BLaER1 (cell line): ENCODE results near the gene GPS1.

ENCODE experiments used
- H3K27ac ChIP-seq: shearing (Covaris generic); formaldehyde crosslinking; 2 replicates; pipeline ENCODE4 v1.8.1; 2022
- H3K27me3 ChIP-seq: shearing (Covaris generic); formaldehyde crosslinking; 2 replicates; pipeline ENCODE4 v1.8.1; 2022
- H3K36me3 ChIP-seq: shearing (Covaris generic); formaldehyde crosslinking; 2 replicates; pipeline ENCODE4 v1.8.1; 2022
- H3K4me1 ChIP-seq: shearing (Covaris generic); formaldehyde crosslinking; 2 replicates; pipeline ENCODE4 v1.8.1; 2022
- H3K4me2 ChIP-seq: shearing (Covaris generic); formaldehyde crosslinking; 2 replicates; pipeline ENCODE4 v1.8.1; 2022
- H3K4me3 ChIP-seq: shearing (Covaris generic); formaldehyde crosslinking; 2 replicates; pipeline ENCODE4 v1.8.1; 2022
- H3K9ac ChIP-seq: shearing (Covaris generic); formaldehyde crosslinking; 2 replicates; pipeline ENCODE4 v1.8.1; 2022
- H3K9me3 ChIP-seq: shearing (Covaris generic); formaldehyde crosslinking; 2 replicates; pipeline ENCODE4 v1.8.1; 2022
- H4K20me1 ChIP-seq: shearing (Covaris generic); formaldehyde crosslinking; 2 replicates; pipeline ENCODE4 v1.8.1; 2022
- Cebpa-rat ChIP-seq: shearing (Covaris generic); IDR thresholded peaks from 2 replicates; pipeline ENCODE4 v1.8.1; 2022

The GPS1 gene

GRCh38 chr17:82039695-82040299 is 11.9 kb upstream of the GPS1 start:
- Histone ChIP-seq H3K9ac (no peak overlapping the region), H3K9me3 (no peaks in the 10 kb centered on the region), H3K4me3 (no peak overlapping the region), H4K20me1 (peaks cover 22% of the 10 kb centered on the region), H3K27me3 (no peaks in the 10 kb centered on the region), H3K36me3 (no peaks in the 10 kb centered on the region), H3K4me2 (no peak overlapping the region), H3K27ac (no peak overlapping the region), H3K4me1 (peaks cover 23% of the 10 kb centered on the region)
- TF ChIP-seq Cebpa-rat: no peak

DNA sequence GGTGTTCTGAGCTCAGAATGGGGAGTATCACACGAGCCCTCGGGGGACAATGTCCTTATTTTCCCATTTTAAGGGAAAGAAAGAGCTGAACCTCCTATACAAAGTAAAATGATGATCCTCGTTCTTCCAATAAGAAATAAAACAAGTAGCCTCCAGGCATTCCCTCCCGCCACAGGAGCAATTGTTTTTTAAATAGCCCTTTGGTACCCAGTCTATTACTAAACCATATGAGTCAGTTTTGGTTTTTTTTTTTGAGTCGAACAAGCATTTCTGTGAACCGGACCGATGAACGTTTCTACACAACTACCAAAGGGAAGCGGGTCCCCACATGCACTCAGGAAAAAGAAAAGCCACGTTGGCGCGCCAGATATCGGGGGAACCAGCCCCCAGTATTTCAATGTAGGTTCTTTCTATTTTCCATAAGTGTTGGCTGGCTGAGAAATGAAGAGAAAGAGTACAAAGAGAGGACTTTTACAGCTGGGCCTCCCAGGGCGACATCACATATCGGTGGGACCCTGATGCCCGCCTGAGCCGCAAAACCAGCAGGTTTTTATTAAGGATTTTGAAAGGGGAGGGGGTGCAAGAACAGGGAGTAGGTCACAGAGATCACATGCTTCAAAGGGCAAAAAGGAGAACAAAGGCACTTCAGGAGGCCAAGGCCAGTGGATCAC is 10.4 kb upstream of the GPS1 start:
- H4K20me1 ChIP-seq: peaks cover 8% of the 10 kb centered on the region
- peaks cover 12% of the 10 kb centered on the region for H3K4me1 ChIP-seq
- no peak overlapping the region for H3K4me2 ChIP-seq

GRCh38 chr17:82042649-82043048 is 9.0 kb upstream of the GPS1 start:
- H3K9ac ChIP-seq: no peak overlapping the region
- no peak for TF ChIP-seq Cebpa-rat

More for the DNA sequence above, 10.4 kb upstream of the GPS1 start:
- no peak for TF ChIP-seq Cebpa-rat
- Histone ChIP-seq H3K36me3 (no peaks in the 10 kb centered on the region), H3K27me3 (no peaks in the 10 kb centered on the region), H3K4me3 (no peak overlapping the region), H3K9me3 (no peaks in the 10 kb centered on the region), H3K27ac (no peak overlapping the region), H3K9ac (no peak overlapping the region)

GRCh38 chr17:82043507-82043906 is 8.2 kb upstream of the GPS1 start:
- Histone ChIP-seq H3K4me1 (no peaks in the 10 kb centered on the region), H3K9me3 (no peaks in the 10 kb centered on the region), H3K4me3 (no peak overlapping the region), H3K9ac (no peak overlapping the region), H3K27me3 (no peaks in the 10 kb centered on the region), H3K27ac (no peak overlapping the region), H4K20me1 (no peaks in the 10 kb centered on the region), H3K36me3 (peaks cover 20% of the 10 kb centered on the region), H3K4me2 (no peak overlapping the region)
- no peak for TF ChIP-seq Cebpa-rat

More at GRCh38 chr17:82042649-82043048, 9.0 kb upstream of the GPS1 start:
- H3K36me3 ChIP-seq: peaks cover 11% of the 10 kb centered on the region
- H4K20me1 ChIP-seq: no peaks in the 10 kb centered on the region
- no peaks in the 10 kb centered on the region for H3K9me3 ChIP-seq
- H3K4me1 ChIP-seq: peaks cover 6% of the 10 kb centered on the region
- no peaks in the 10 kb centered on the region for H3K27me3 ChIP-seq
- H3K4me2 ChIP-seq: no peak overlapping the region
- H3K4me3 ChIP-seq: no peak overlapping the region
- H3K27ac ChIP-seq: no peak overlapping the region

DNA sequence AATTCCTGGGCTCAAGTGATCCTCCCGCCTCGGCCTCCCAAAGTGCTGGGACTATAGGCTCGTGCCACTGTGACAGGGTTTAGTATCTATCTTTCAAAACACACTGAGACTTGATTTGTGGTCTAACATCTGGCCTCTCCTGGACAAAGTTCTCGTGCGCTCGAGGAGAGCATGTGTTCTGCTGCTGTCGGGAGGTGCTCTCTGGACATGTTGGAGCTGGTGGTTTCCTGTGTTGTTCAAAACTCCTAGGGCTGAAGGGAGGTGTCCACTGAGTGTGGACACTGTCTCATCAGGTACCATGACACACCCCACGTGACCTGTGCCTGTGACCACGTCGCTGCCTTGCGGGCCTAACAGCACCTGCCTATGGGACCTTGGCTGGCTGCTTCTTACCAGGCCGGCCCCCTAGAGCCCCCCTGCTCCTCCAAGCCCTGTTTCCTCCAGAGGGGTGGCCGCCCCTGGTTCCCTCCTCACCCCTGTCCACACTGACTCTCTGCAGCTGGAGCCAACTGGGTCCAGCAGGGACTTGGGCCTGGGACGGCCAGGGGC is 5.7 kb upstream of the GPS1 start:
- Histone ChIP-seq H3K4me1 (peaks cover 13% of the 10 kb centered on the region), H3K27me3 (no peaks in the 10 kb centered on the region), H4K20me1 (no peaks in the 10 kb centered on the region), H3K36me3 (peaks cover 40% of the 10 kb centered on the region), H3K9me3 (no peaks in the 10 kb centered on the region), H3K27ac (no peak overlapping the region), H3K4me3 (no peak overlapping the region), H3K9ac (no peak overlapping the region), H3K4me2 (no peak overlapping the region)
- TF ChIP-seq Cebpa-rat: no peak

DNA sequence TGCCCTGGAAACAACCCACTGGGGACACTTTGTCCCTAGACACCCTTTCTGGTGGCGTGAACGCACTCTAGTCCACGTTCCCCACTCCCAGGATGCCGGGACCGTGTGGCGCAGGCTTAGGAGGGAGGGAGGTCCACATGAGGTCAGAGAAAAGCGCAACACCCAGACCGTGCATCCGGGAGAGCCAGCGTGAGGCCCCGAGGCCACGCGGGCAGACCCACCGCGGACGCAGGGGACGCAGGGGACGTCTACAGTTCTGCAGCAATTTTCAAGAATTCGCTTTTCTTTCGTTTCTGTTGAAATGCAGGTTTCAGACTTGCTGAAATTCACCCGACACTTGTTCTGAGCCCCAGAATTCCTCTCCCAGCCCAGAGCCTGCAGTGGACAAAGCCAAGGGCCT is 4.8 kb upstream of the GPS1 start:
- peaks cover 1% of the 10 kb centered on the region; the same call in 1 of the 2 replicates for H4K20me1 ChIP-seq
- peaks cover 14% of the 10 kb centered on the region for H3K4me1 ChIP-seq
- no peak overlapping the region for H3K4me2 ChIP-seq
- H3K4me3 ChIP-seq: no peak overlapping the region
- no peaks in the 10 kb centered on the region for H3K9me3 ChIP-seq
- H3K27ac ChIP-seq: no peak overlapping the region
- H3K27me3 ChIP-seq: no peaks in the 10 kb centered on the region
- H3K9ac ChIP-seq: no peak overlapping the region
- H3K36me3 ChIP-seq: peaks cover 40% of the 10 kb centered on the region
- TF ChIP-seq Cebpa-rat: no peak

GRCh38 chr17:82047379-82047778 is 4.3 kb upstream of the GPS1 start:
- H4K20me1 ChIP-seq: peaks cover 6% of the 10 kb centered on the region

DNA sequence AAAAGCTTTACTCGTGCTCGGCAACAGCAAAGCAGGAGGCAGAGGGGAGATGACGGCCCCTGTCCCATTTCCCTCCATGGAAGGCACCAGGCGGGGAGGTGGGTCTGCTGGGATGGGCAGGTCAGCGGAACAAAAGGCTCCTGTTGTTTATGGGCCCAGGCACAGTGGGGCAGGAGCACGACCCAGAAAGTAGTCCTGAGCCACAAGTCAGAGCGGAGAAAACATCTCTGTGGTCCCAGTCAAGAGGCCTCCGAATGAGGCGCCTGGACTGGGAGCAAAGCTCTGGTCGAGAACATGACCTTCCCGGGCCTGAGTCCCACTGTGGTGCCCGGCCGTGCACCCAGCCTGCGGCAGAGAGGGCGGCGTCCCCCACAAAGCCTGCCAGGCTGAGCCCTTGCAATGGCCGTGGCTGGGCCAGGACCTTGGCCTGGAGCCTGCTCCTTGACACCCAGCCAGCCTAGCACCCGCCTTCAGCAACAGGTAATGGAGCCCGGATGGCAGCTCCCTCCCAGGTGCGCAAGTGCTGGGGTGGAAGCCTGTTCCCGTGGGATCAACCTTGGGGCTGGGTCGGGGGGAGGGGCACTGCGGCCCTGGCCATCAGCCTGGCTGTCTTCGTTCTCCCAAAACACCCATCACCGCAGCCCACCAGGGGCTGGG is 3.7 kb upstream of the GPS1 start:
- peaks cover 21% of the 10 kb centered on the region for H3K4me1 ChIP-seq
- peaks cover 40% of the 10 kb centered on the region for H3K36me3 ChIP-seq
- H3K9ac ChIP-seq: no peak overlapping the region
- no peak for TF ChIP-seq Cebpa-rat
- no peaks in the 10 kb centered on the region for H3K9me3 ChIP-seq
- H3K4me3 ChIP-seq: no peak overlapping the region
- H3K27ac ChIP-seq: no peak overlapping the region
- H3K4me2 ChIP-seq: no peak overlapping the region
- no peaks in the 10 kb centered on the region for H3K27me3 ChIP-seq
- H4K20me1 ChIP-seq: peaks cover 13% of the 10 kb centered on the region

More at GRCh38 chr17:82047379-82047778, 4.3 kb upstream of the GPS1 start:
- Histone ChIP-seq H3K4me1 (peaks cover 14% of the 10 kb centered on the region), H3K36me3 (peaks cover 40% of the 10 kb centered on the region), H3K27ac (no peak overlapping the region), H3K27me3 (no peaks in the 10 kb centered on the region), H3K9ac (no peak overlapping the region), H3K4me3 (no peak overlapping the region), H3K9me3 (no peaks in the 10 kb centered on the region), H3K4me2 (no peak overlapping the region)
- TF ChIP-seq Cebpa-rat: no peak

DNA sequence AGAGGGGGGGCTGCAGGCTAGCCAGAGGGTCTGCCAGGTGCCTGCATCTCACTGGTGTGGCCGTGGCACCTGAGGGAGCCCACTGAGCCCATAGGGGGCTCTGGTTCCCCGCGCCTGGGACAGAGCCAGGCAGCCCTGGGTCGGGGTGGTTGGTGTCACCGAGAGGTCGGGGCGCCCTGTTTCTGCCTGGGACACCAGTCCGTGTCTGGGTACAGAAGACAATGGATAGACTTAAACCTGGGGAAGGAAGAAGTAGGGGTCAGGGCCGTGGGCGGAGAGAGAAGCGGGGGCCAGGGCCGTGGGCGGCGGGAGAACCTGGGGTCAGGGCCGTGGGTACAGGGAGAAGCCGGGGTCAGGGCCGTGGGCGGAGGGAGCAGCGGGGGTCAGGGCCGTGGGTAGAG is 3.1 kb upstream of the GPS1 start:
- no peaks in the 10 kb centered on the region for H3K9me3 ChIP-seq
- H3K27me3 ChIP-seq: no peaks in the 10 kb centered on the region
- H3K9ac ChIP-seq: no peak overlapping the region
- peaks cover 18% of the 10 kb centered on the region for H4K20me1 ChIP-seq
- no peak overlapping the region for H3K27ac ChIP-seq
- peaks cover 45% of the 10 kb centered on the region for H3K36me3 ChIP-seq
- H3K4me3 ChIP-seq: no peak overlapping the region
- H3K4me2 ChIP-seq: no peak overlapping the region
- no peak for TF ChIP-seq Cebpa-rat
- H3K4me1 ChIP-seq: peaks cover 26% of the 10 kb centered on the region

- Histone ChIP-seq H3K36me3 (peaks cover 51% of the 10 kb centered on the region), H3K4me1 (peaks cover 31% of the 10 kb centered on the region), H3K9me3 (no peaks in the 10 kb centered on the region), H3K4me3 (no peak overlapping the region), H4K20me1 (peaks cover 23% of the 10 kb centered on the region), H3K27ac (no peak overlapping the region), H3K9ac (no peak overlapping the region), H3K4me2 (no peak overlapping the region), H3K27me3 (no peaks in the 10 kb centered on the region)
- TF ChIP-seq Cebpa-rat: no peak
Measured at GRCh38 chr17:82049106-82049505, 2.6 kb upstream of the GPS1 start.
